ENCODE data around the gene ANKS1B.

- TF ChIP-seq CTCF (IDR thresholded peaks at IDR 0.05) (no peak), POLR2A (IDR thresholded peaks at IDR 0.05) (no peak)
Observed at GRCh38 chr12:98977186-98977585, 1007.5 kb downstream of the ANKS1B start.

Measured in thyroid gland (tissue), 4 donors.